Activated CD4-positive, alpha-beta T cell treated with anti-CD3 and anti-CD28 coated beads, Interleukin-2, amount 10 ng/mL, durations not matched to agents 24 days and 14 days (primary cell): ENCODE data around the gene EDC4. TPM values are rescaled to one million over a fixed set of nuclear protein-coding genes. Genes with fewer than 3 reads are reported as not detected.
A peak's percentile ranks its signal among the peaks of the same experiment; 100 is the strongest.

Source experiments
- DNase-seq: peaks from one replicate; pipeline ENCODE4 v3.0.0; 2022
- H3K27ac Mint-ChIP-seq: one replicate; pipeline ENCODE4 v1.8.0; 2022; ENCODE audit warnings: mild to moderate bottlenecking, mixed read lengths
- H3K27me3 Mint-ChIP-seq: one replicate; pipeline ENCODE4 v1.8.0; 2022; ENCODE audit warnings: mixed read lengths
- H3K36me3 Mint-ChIP-seq: one replicate; pipeline ENCODE4 v1.8.0; 2022; ENCODE audit warnings: low read depth, mild to moderate bottlenecking, mixed read lengths
- H3K4me1 Mint-ChIP-seq: one replicate; pipeline ENCODE4 v1.8.0; 2021; ENCODE audit warnings: mixed read lengths
- H3K4me3 Mint-ChIP-seq: one replicate; pipeline ENCODE4 v1.8.0; 2022; ENCODE audit warnings: mild to moderate bottlenecking, moderate library complexity, mixed read lengths
- H3K9me3 Mint-ChIP-seq: one replicate; pipeline ENCODE4 v1.8.0; 2021; ENCODE audit warnings: mixed read lengths
- intact Hi-C: fragments of 100-400 bp; cut with micrococcal nuclease; formaldehyde crosslinking; loops from one replicate; pipeline ENCODE4 v1.15.1; 2023
- total RNA-seq: library from RNA; stranded (reverse); gene quantifications from 2 replicates; pipeline ENCODE4 v1.2.3, GENCODE V29; 2022

EDC4 gene
- total RNA-seq, 1 donor from 2014 or later, result 112 TPM

DNA sequence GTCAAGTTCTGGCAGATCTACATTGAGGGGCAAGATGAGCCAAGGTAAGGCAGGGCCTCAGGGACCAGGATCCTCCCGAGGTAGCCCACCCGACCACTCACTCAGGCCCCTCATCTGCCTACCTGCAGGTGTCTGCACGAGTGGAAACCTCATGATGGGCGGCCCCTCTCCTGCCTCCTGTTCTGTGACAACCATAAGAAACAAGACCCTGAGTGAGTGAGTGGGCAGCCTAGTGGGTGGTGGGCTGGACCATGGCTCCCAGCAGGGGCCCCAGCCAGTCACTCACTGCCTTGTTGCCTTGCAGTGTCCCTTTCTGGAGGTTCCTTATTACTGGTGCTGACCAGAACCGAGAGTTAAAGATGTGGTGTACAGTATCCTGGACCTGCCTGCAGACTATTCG, 5.4 kb downstream of the EDC4 start:
- DNase-seq, result no peak
- H3K4me1 Mint-ChIP-seq, result peaks cover 20% of the 10 kb centered on the region
- H3K9me3 Mint-ChIP-seq, result no peaks in the 10 kb centered on the region
- no peak overlapping the region for H3K4me3 Mint-ChIP-seq
- no peaks in the 10 kb centered on the region for H3K27me3 Mint-ChIP-seq
- H3K36me3 Mint-ChIP-seq, result peaks cover 60% of the 10 kb centered on the region
- intact Hi-C loops, result no loop called here
- no peak overlapping the region for H3K27ac Mint-ChIP-seq

DNA sequence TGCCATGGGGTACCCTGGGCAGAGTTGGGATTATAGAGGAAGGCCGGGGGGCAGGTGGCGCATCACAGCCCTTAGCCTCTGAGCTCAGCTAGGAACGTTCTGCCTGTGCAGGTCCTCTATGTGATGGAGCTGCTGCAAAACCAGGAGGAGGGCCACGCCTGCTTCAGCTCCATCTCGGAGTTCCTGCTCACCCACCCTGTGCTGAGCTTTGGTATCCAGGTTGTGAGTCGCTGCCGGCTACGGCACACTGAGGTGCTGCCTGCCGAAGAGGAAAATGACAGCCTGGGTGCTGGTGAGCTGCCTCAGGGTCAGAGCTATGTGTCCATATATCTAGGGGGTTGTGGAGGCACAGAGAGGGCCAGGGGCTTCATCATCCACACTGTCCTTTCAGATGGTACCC, 6.0 kb downstream of the EDC4 start:
- no peak overlapping the region for H3K4me3 Mint-ChIP-seq
- H3K27me3 Mint-ChIP-seq, result no peaks in the 10 kb centered on the region
- peaks cover 19% of the 10 kb centered on the region for H3K4me1 Mint-ChIP-seq
- no peaks in the 10 kb centered on the region for H3K9me3 Mint-ChIP-seq
- DNase-seq, result no peak
- no peak overlapping the region for H3K27ac Mint-ChIP-seq
- intact Hi-C loops, result no loop called here
- H3K36me3 Mint-ChIP-seq, result peaks cover 66% of the 10 kb centered on the region

DNA sequence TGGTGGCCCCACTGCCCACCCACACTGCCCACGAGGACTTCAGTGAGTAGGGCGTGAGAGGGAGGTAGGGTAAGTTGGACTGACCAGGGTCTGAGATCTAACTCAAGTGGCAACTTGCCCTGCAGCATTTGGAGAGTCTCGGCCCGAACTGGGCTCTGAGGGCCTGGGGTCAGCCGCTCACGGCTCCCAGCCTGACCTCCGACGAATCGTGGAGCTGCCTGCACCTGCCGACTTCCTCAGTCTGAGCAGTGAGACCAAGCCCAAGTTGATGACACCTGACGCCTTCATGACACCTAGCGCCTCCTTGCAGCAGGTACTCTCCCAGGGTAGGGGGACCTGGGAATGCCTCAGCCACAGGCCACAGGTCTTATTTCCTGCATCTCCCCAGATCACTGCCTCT, 6.6 kb downstream of the EDC4 start:
- intact Hi-C loops, result no loop called here
- no peak overlapping the region for H3K4me3 Mint-ChIP-seq
- DNase-seq, result no peak
- no peaks in the 10 kb centered on the region for H3K9me3 Mint-ChIP-seq
- H3K27me3 Mint-ChIP-seq, result no peaks in the 10 kb centered on the region
- H3K36me3 Mint-ChIP-seq, result peaks cover 69% of the 10 kb centered on the region
- H3K27ac Mint-ChIP-seq, result no peak overlapping the region
- peaks cover 13% of the 10 kb centered on the region for H3K4me1 Mint-ChIP-seq

DNA sequence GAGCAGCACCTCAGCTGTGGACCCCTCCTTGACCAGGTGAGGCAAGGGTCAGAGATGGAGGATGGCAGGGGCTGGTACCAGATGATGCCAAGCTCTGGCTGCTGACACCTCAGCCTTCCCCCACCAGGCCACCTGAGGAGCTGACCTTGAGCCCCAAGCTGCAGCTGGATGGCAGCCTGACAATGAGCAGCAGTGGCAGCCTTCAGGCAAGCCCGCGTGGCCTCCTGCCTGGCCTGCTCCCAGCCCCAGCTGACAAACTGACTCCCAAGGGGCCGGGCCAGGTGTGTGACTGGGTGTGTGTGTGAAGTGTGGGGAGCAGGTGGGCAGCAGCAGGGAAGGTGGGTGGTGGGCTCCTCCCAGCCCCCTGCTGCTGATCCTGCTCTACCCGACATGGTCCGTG, 7.1 kb downstream of the EDC4 start:
- no peak overlapping the region for H3K4me3 Mint-ChIP-seq
- peaks cover 70% of the 10 kb centered on the region for H3K36me3 Mint-ChIP-seq
- no peak overlapping the region for H3K27ac Mint-ChIP-seq
- H3K9me3 Mint-ChIP-seq, result no peaks in the 10 kb centered on the region
- intact Hi-C loops, result no loop called here
- peaks cover 9% of the 10 kb centered on the region for H3K4me1 Mint-ChIP-seq
- no peak for DNase-seq
- no peaks in the 10 kb centered on the region for H3K27me3 Mint-ChIP-seq

DNA sequence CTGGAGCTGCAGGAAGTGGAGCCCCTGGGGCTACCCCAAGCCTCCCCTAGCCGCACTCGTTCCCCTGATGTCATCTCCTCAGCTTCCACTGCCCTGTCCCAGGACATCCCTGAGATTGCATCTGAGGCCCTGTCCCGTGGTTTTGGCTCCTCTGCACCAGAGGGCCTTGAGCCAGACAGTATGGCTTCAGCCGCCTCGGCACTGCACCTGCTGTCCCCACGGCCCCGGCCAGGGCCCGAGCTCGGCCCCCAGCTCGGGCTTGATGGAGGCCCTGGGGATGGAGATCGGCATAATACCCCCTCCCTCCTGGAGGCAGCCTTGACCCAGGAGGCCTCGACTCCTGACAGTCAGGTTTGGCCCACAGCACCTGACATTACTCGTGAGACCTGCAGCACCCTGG, 7.7 kb downstream of the EDC4 start:
- H3K27ac Mint-ChIP-seq, result no peak overlapping the region
- no peak overlapping the region for H3K4me3 Mint-ChIP-seq
- H3K36me3 Mint-ChIP-seq, result peaks cover 64% of the 10 kb centered on the region
- intact Hi-C loops, result no loop called here
- DNase-seq, result no peak
- no peaks in the 10 kb centered on the region for H3K9me3 Mint-ChIP-seq
- no peaks in the 10 kb centered on the region for H3K27me3 Mint-ChIP-seq
- H3K4me1 Mint-ChIP-seq, result peaks cover 3% of the 10 kb centered on the region

DNA sequence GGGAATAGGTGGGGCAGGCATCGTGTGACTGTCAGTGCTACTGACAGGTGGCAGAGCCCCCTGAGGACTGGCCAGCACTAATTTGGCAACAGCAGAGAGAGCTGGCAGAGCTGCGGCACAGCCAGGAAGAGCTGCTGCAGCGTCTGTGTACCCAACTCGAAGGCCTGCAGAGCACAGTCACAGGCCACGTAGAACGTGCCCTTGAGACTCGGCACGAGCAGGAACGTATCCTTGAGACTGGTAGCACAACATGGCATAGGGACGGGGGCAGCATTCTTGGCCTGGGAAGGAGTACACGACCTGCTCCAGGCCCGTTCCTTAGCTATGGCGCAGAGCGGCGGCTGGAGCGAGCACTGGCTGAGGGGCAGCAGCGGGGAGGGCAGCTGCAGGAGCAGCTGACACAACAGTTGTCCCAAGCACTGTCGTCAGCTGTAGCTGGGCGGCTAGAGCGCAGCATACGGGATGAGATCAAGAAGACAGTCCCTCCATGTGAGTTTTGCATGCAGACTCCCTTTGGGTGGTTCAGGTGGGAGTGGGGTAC, 8.8 kb downstream of the EDC4 start:
- Mint-ChIP-seq H3K27ac (no peak overlapping the region), H3K27me3 (no peaks in the 10 kb centered on the region), H3K9me3 (no peaks in the 10 kb centered on the region), H3K4me1 (no peaks in the 10 kb centered on the region), H3K4me3 (no peak overlapping the region), H3K36me3 (peaks cover 59% of the 10 kb centered on the region)
- DNase-seq, result no peak
- intact Hi-C loops, result no loop called here

DNA sequence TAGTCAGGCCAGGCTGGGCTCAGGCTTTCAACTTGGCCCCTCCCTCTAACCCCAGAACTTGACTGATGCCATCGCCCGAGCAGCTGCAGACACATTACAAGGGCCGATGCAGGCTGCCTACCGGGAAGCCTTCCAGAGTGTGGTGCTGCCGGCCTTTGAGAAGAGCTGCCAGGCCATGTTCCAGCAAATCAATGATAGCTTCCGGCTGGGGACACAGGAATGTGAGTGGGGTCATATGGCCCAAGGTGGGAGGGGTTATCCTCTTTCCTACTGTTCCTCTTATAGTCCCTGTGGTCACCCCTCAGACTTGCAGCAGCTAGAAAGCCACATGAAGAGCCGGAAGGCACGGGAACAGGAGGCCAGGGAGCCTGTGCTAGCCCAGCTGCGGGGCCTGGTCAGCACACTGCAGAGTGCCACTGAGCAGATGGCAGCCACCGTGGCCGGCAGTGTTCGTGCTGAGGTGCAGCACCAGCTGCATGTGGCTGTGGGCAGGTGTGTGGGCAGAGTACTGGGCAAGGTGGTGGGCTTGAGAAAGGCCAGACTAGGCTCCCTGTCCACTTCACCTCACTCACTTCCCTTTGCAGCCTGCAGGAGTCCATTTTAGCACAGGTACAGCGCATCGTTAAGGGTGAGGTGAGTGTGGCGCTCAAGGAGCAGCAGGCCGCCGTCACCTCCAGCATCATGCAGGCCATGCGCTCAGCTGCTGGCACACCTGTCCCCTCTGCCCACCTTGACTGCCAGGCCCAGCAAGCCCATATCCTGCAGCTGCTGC, 9.7 kb downstream of the EDC4 start:
- H3K27ac Mint-ChIP-seq, result no peak overlapping the region
- intact Hi-C loops, result loop anchor here (1.0 kb wide), 1 partner anchor 46 kb away; no protein-coding TSS in a partner anchor
- H3K36me3 Mint-ChIP-seq, result peaks cover 53% of the 10 kb centered on the region
- no peak for DNase-seq
- H3K4me3 Mint-ChIP-seq, result no peak overlapping the region
- H3K27me3 Mint-ChIP-seq, result no peaks in the 10 kb centered on the region
- no peaks in the 10 kb centered on the region for H3K9me3 Mint-ChIP-seq
- no peaks in the 10 kb centered on the region for H3K4me1 Mint-ChIP-seq

DNA sequence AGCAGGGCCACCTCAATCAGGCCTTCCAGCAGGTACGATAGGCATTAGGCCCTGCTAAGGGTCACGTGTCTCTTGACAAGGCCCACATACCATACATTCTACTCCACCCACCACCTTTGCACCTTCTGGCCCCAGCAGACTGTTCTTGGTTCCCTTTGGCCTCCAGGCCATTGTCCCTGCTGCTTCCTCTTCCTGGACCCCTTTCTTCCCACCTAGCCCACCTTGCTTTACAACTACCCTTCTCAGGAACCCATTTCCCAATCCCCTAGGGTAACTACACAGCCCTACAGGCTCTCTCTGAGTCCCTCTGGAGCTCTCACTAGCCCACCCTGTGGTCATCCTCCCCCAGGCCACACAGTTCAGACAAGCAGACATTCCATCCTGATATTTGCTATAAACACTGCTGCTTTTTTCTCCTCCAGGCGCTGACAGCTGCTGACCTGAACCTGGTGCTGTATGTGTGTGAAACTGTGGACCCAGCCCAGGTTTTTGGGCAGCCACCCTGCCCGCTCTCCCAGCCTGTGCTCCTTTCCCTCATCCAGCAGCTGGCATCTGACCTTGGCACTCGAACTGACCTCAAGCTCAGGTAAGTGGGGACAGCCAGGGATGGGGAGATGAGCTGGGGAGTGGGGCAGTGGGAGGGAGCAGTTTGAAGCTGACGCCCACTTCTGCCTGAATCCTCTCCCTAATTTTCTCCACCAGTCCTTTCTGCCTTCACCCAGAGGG, 10.5 kb downstream of the EDC4 start:
- H3K36me3 Mint-ChIP-seq, result peaks cover 48% of the 10 kb centered on the region
- no peaks in the 10 kb centered on the region for H3K9me3 Mint-ChIP-seq
- intact Hi-C loops, result loop anchor here (1.0 kb wide), 1 partner anchor 45 kb away; no protein-coding TSS in a partner anchor
- no peak for DNase-seq
- H3K27me3 Mint-ChIP-seq, result no peaks in the 10 kb centered on the region
- H3K4me3 Mint-ChIP-seq, result no peak overlapping the region
- H3K4me1 Mint-ChIP-seq, result no peaks in the 10 kb centered on the region
- H3K27ac Mint-ChIP-seq, result peak overlapping the region; percentile 10

DNA sequence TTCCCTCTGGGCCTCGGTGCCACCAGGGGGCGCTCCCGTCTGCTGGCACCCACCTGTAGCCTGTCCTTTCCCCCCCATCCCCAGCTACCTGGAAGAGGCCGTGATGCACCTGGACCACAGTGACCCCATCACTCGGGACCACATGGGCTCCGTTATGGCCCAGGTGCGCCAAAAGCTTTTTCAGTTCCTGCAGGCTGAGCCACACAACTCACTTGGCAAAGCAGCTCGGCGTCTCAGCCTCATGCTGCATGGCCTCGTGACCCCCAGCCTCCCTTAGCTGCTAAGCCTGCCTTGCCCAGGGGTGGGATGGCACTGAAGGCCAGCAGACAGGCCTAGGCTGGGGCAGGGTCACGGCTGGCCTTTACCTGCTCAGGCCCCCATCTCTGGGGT, 11.0 kb downstream of the EDC4 start:
- Mint-ChIP-seq H3K4me3 (no peak overlapping the region), H3K27ac (no peak overlapping the region), H3K36me3 (peaks cover 43% of the 10 kb centered on the region), H3K9me3 (no peaks in the 10 kb centered on the region), H3K4me1 (no peaks in the 10 kb centered on the region), H3K27me3 (no peaks in the 10 kb centered on the region)
- peak; percentile 92 for DNase-seq
- intact Hi-C loops, result loop anchor here (1.0 kb wide), 1 partner anchor 44 kb away; no protein-coding TSS in a partner anchor

DNA sequence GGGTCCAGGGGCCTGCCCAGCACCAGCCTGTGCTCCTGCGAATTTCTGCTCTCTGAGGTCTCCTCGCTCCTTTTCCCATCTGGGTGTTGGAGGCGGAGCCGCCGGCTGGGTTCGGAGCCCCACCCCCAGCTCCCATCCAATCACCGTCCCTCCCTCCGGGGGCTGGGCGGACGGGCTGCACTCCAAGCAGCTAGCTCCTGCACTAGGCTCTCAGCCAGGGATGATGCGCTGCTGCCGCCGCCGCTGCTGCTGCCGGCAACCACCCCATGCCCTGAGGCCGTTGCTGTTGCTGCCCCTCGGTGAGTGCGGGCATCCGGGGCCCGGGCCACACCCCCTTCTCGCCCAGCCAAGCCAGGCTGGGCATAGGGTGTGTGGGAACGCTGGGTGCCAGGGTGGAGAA, 11.8 kb downstream of the EDC4 start, which contains the start of gene NRN1L:
NRN1L (plus strand) TSS at position 202 of the 400 bp plus-strand sequence; CDS start at position 221, 19 bp downstream.
- Mint-ChIP-seq H3K4me3 (no peak within 1 kb of the TSS), H3K27me3 (no peaks in the 10 kb centered on the region), H3K9me3 (no peaks in the 10 kb centered on the region), H3K27ac (no peak within 1 kb of the TSS), H3K4me1 (no peaks in the 10 kb centered on the region), H3K36me3 (peaks cover 34% of the 10 kb centered on the region)
- intact Hi-C loops, result no loop called here
- DNase-seq, result no peak

DNA sequence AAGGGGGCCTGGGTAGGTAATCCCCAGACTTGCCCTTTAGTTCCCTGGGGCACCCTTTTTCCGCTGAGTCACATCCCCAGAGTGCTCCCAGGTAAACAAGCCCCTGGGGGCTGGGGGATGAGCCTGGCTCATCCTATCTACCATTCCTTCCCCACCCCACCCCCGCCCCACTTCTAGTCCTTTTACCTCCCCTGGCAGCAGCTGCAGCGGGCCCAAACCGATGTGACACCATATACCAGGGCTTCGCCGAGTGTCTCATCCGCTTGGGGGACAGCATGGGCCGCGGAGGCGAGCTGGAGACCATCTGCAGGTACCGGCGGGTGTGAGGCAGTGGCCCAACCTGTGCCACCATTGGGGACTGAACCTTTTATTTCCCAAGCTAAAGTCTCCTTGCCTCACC, 12.7 kb downstream of the EDC4 start:
- DNase-seq, result no peak
- intact Hi-C loops, result no loop called here
- no peaks in the 10 kb centered on the region for H3K4me1 Mint-ChIP-seq
- no peaks in the 10 kb centered on the region for H3K27me3 Mint-ChIP-seq
- no peaks in the 10 kb centered on the region for H3K9me3 Mint-ChIP-seq
- no peak overlapping the region for H3K27ac Mint-ChIP-seq
- peaks cover 29% of the 10 kb centered on the region for H3K36me3 Mint-ChIP-seq
- H3K4me3 Mint-ChIP-seq, result no peak overlapping the region

DNA sequence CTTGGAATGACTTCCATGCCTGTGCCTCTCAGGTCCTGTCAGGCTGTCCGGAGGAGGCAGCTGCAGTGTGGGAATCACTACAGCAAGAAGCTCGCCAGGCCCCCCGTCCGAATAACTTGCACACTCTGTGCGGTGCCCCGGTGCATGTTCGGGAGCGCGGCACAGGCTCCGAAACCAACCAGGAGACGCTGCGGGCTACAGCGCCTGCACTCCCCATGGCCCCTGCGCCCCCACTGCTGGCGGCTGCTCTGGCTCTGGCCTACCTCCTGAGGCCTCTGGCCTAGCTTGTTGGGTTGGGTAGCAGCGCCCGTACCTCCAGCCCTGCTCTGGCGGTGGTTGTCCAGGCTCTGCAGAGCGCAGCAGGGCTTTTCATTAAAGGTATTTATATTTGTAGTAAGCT, 13.1 kb downstream of the EDC4 start:
- H3K4me3 Mint-ChIP-seq, result no peak overlapping the region
- no peak overlapping the region for H3K27ac Mint-ChIP-seq
- H3K36me3 Mint-ChIP-seq, result peaks cover 29% of the 10 kb centered on the region
- no peaks in the 10 kb centered on the region for H3K27me3 Mint-ChIP-seq
- no peak for DNase-seq
- intact Hi-C loops, result no loop called here
- no peaks in the 10 kb centered on the region for H3K9me3 Mint-ChIP-seq
- no peaks in the 10 kb centered on the region for H3K4me1 Mint-ChIP-seq

DNA sequence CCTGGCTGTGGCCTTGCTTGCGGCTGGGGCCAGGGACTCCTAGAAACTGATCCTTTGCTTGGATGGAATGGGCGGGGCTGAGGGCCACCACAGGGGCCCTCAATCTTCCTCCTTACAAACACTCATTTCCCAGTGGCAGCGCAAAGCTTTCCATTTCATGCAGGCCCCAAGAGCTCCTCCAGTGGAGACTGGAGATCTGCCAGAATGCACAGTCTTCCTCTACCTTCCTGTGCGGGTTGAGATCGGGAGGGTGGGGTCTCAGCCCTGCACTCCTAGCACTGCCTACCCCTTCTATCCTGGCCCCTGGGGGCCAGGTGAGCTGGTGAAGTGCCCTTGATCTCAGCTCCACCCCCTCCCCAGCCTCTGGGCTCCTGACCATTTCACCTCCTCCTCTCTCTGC, 13.5 kb downstream of the EDC4 start:
- Mint-ChIP-seq H3K4me1 (no peaks in the 10 kb centered on the region), H3K9me3 (no peaks in the 10 kb centered on the region), H3K27ac (peak overlapping the region; percentile 5), H3K27me3 (no peaks in the 10 kb centered on the region), H3K4me3 (no peak overlapping the region), H3K36me3 (peaks cover 29% of the 10 kb centered on the region)
- intact Hi-C loops, result no loop called here
- DNase-seq, result no peak

DNA sequence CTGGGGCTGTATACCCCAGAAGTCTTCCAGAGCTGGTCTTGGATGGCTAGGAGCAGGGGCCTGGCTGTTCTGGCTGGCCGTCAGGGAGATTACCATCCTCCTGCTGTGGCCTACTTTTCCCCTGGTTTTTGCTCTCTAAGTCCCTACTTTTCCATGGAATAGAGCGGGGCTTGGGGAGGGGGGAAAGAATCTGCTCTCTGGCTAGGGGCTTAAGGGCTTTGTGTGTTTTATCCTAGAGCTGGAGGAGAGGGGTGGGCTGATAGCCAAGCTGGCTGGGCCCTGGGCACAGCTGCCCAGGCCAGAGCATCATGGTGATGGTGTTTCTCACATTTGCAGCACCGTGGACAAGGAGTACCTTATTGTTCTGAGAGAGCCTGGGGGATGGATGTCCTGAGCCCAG, 15.5 kb downstream of the EDC4 start:
- H3K27ac Mint-ChIP-seq, result no peak overlapping the region
- no peak for DNase-seq
- H3K36me3 Mint-ChIP-seq, result peaks cover 17% of the 10 kb centered on the region
- no peaks in the 10 kb centered on the region for H3K9me3 Mint-ChIP-seq
- intact Hi-C loops, result no loop called here
- no peaks in the 10 kb centered on the region for H3K27me3 Mint-ChIP-seq
- no peak overlapping the region for H3K4me3 Mint-ChIP-seq
- H3K4me1 Mint-ChIP-seq, result peaks cover 7% of the 10 kb centered on the region
